Activated CD4-positive, alpha-beta T cell treated with anti-CD3 and anti-CD28 coated beads for 36 hours (primary cell): ENCODE measurements around the gene SORT1. TPM values are rescaled to one million over a fixed set of nuclear protein-coding genes. Genes with fewer than 3 reads are reported as not detected.
"Not testable (repeated sequence)": the region's sequence is repeated elsewhere in the genome, so short reads cannot be mapped to it uniquely, and the experiment has no call there.

ENCODE experiments used
- ATAC-seq: fragments of 200-7000 bp; cut with Tn5 transposase; one replicate; pipeline ENCODE4 v1.10.0; 2021; ENCODE audit warnings: mild to moderate bottlenecking, moderate library complexity
- CTCF ChIA-PET: fragments of 350-600 bp; sonication (Branson Sonifier 250); formaldehyde crosslinking; loops from one replicate; lab custom pipeline; 2021; ENCODE audit warnings: antibody characterized with exemption; lab: Charles Lee
- POLR2A ChIA-PET: fragments of 350-600 bp; sonication (Branson Sonifier 250); formaldehyde crosslinking; loops from one replicate; lab custom pipeline; 2021; ENCODE audit warnings: antibody characterized with exemption, inconsistent platforms; lab: Charles Lee
- DNase-seq: peaks from one replicate; pipeline ENCODE4 v3.0.0-alpha.2; 2020
- H3K27ac Mint-ChIP-seq: one replicate; pipeline ENCODE4 v1.8.0; 2021; ENCODE audit warnings: mixed read lengths
- H3K27me3 Mint-ChIP-seq: one replicate; pipeline ENCODE4 v1.8.0; 2021; ENCODE audit warnings: mixed read lengths
- H3K36me3 Mint-ChIP-seq: one replicate; pipeline ENCODE4 v1.8.0; 2021; ENCODE audit warnings: low read depth, mixed read lengths
- H3K4me1 Mint-ChIP-seq: one replicate; pipeline ENCODE4 v1.8.0; 2021; ENCODE audit warnings: mixed read lengths
- H3K4me3 Mint-ChIP-seq: one replicate; pipeline ENCODE4 v1.8.0; 2021; ENCODE audit warnings: mild to moderate bottlenecking, moderate library complexity, mixed read lengths
- H3K9me3 Mint-ChIP-seq: one replicate; pipeline ENCODE4 v1.8.0; 2021; ENCODE audit warnings: low read depth, mixed read lengths
- intact Hi-C, 2 experiments: fragments of 100-400 bp; cut with DNase I in 1 of 2; cut with micrococcal nuclease in 1 of 2; formaldehyde crosslinking; loops; one replicate each; pipeline versions ENCODE4 v1.14.2 to v1.15.1; 2022 to 2024; cut with DNase I, micrococcal nuclease
- total RNA-seq, 2 experiments: library from RNA; stranded (reverse); gene quantifications; one replicate each; pipeline ENCODE4 v1.2.3, GENCODE V29; 2021

Gene SORT1
- total RNA-seq, 2 experiments from 2014 or later, result 0.39 to 0.55 TPM

GRCh38 chr1:109398343-109399225 lies 866 bp upstream of the SORT1 start:
- peaks cover 3% of the 10 kb centered on the region for H3K36me3 Mint-ChIP-seq
- no peak for ATAC-seq
- H3K27me3 Mint-ChIP-seq, result peaks cover 30% of the 10 kb centered on the region
- ChIA-PET POLR2A (no interaction called here), CTCF (interaction anchor here (0.6 to 8.0 kb wide), 39 partner anchors 9 to 208 kb away, joined by 3 to 122 read pairs (median 5); partner anchors contain the start of genes CYB561D1 and PSRC1)
- intact Hi-C loops, result loop anchor here (1.0 to 2.0 kb wide), 6 partner anchors 115 to 197 kb away; partner anchors contain the start of gene PSRC1 (in 1 of the 2)
- no peak overlapping the region for H3K27ac Mint-ChIP-seq
- DNase-seq, result no peak
- peaks cover 13% of the 10 kb centered on the region for H3K4me1 Mint-ChIP-seq
- H3K9me3 Mint-ChIP-seq, result no peaks in the 10 kb centered on the region
- peak overlapping the region; percentile 69 for H3K4me3 Mint-ChIP-seq

- DNase-seq (no peak), ATAC-seq (no peak)
- intact Hi-C loops, result no loop called here
- ChIA-PET CTCF (interaction anchor here (1.0 to 8.0 kb wide), 6 partner anchors 7 to 133 kb away, joined by 3 to 122 read pairs (median 12); partner anchors contain the start of gene PSRC1), POLR2A (no interaction called here)
- Mint-ChIP-seq H3K36me3 (peaks cover 2% of the 10 kb centered on the region), H3K4me1 (peaks cover 13% of the 10 kb centered on the region), H3K4me3 (peak overlapping the region; percentile 71), H3K27me3 (peaks cover 42% of the 10 kb centered on the region), H3K27ac (no peak overlapping the region), H3K9me3 (no peaks in the 10 kb centered on the region)
These were observed 692 bp downstream of the SORT1 start for GRCh38 chr1:109396871-109397580.

GRCh38 chr1:109396513-109396839 lies 1.2 kb downstream of the SORT1 start:
- ChIA-PET CTCF (interaction anchor here (0.6 to 8.0 kb wide), 6 partner anchors 10 to 191 kb away, joined by 3 to 122 read pairs (median 3); partner anchors contain the start of genes PSMA5 and PSRC1), POLR2A (no interaction called here)
- Mint-ChIP-seq H3K4me1 (peaks cover 16% of the 10 kb centered on the region), H3K36me3 (no peaks in the 10 kb centered on the region), H3K9me3 (no peaks in the 10 kb centered on the region), H3K27ac (no peak overlapping the region), H3K4me3 (no peak overlapping the region), H3K27me3 (peaks cover 42% of the 10 kb centered on the region)
- intact Hi-C loops, result no loop called here
- no peak for ATAC-seq
- no peak for DNase-seq

- H3K4me1 Mint-ChIP-seq, result peaks cover 18% of the 10 kb centered on the region
- H3K36me3 Mint-ChIP-seq, result no peaks in the 10 kb centered on the region
- POLR2A ChIA-PET, result no interaction called here
- no peak for DNase-seq
- CTCF ChIA-PET, result interaction anchor here (0.6 to 8.0 kb wide), 7 partner anchors 9 to 190 kb away, joined by 3 to 122 read pairs (median 3); partner anchors contain the start of genes PSMA5 and PSRC1
- ATAC-seq, result no peak
- no peaks in the 10 kb centered on the region for H3K9me3 Mint-ChIP-seq
- H3K4me3 Mint-ChIP-seq, result no peak overlapping the region
- intact Hi-C loops, result no loop called here
- H3K27me3 Mint-ChIP-seq, result peaks cover 46% of the 10 kb centered on the region
- no peak overlapping the region for H3K27ac Mint-ChIP-seq
These were observed 1.9 kb downstream of the SORT1 start for GRCh38 chr1:109395602-109396512.

GRCh38 chr1:109395282-109395599 lies 2.5 kb downstream of the SORT1 start:
- H3K27me3 Mint-ChIP-seq, result peaks cover 50% of the 10 kb centered on the region

GRCh38 chr1:109394591-109395281 lies 3.0 kb downstream of the SORT1 start:
- Mint-ChIP-seq H3K27me3 (peaks cover 54% of the 10 kb centered on the region), H3K36me3 (no peaks in the 10 kb centered on the region), H3K4me3 (no peak overlapping the region), H3K4me1 (peaks cover 18% of the 10 kb centered on the region), H3K27ac (no peak overlapping the region), H3K9me3 (no peaks in the 10 kb centered on the region)
- no peak for ATAC-seq
- POLR2A ChIA-PET, result no interaction called here
- intact Hi-C loops, result no loop called here
- DNase-seq, result no peak
- CTCF ChIA-PET, result interaction anchor here (0.6 to 8.0 kb wide), 4 partner anchors 7 to 377 kb away, joined by 3 to 122 read pairs (median 3); no protein-coding TSS in a partner anchor

More at GRCh38 chr1:109395282-109395599, 2.5 kb downstream of the SORT1 start:
- H3K27ac Mint-ChIP-seq, H3K4me3 Mint-ChIP-seq, intact Hi-C loops, POLR2A ChIA-PET, H3K36me3 Mint-ChIP-seq, H3K9me3 Mint-ChIP-seq, DNase-seq, ATAC-seq: not testable (repeated sequence)
- peaks cover 18% of the 10 kb centered on the region for H3K4me1 Mint-ChIP-seq
- CTCF ChIA-PET, result interaction anchor here (0.9 to 8.0 kb wide), 2 partner anchors 43 to 117 kb away, joined by 3 to 122 read pairs; no protein-coding TSS in a partner anchor

- ChIA-PET POLR2A (no interaction called here), CTCF (interaction anchor here (0.6 to 0.9 kb wide), 2 partner anchors 8 to 378 kb away, joined by 3 read pairs; no protein-coding TSS in a partner anchor)
- Mint-ChIP-seq H3K4me1 (peaks cover 15% of the 10 kb centered on the region), H3K27ac (no peak overlapping the region), H3K9me3 (no peaks in the 10 kb centered on the region), H3K36me3 (no peaks in the 10 kb centered on the region), H3K27me3 (peaks cover 56% of the 10 kb centered on the region), H3K4me3 (no peak overlapping the region)
- DNase-seq (no peak), ATAC-seq (no peak)
- intact Hi-C loops, result no loop called here
These were observed 4.0 kb downstream of the SORT1 start for GRCh38 chr1:109393617-109394233.

- POLR2A ChIA-PET, result no interaction called here
- Mint-ChIP-seq H3K4me3 (no peak overlapping the region), H3K27ac (no peak overlapping the region), H3K36me3 (no peaks in the 10 kb centered on the region), H3K4me1 (peaks cover 11% of the 10 kb centered on the region), H3K9me3 (no peaks in the 10 kb centered on the region), H3K27me3 (peaks cover 58% of the 10 kb centered on the region)
- no peak for DNase-seq
- CTCF ChIA-PET, result no interaction called here
- intact Hi-C loops, result no loop called here
- no peak for ATAC-seq
These were observed 4.7 kb downstream of the SORT1 start for GRCh38 chr1:109392788-109393616.

- DNase-seq, result no peak
- Mint-ChIP-seq H3K9me3 (no peaks in the 10 kb centered on the region), H3K27ac (no peak overlapping the region), H3K27me3 (peaks cover 58% of the 10 kb centered on the region), H3K4me3 (no peak overlapping the region), H3K36me3 (no peaks in the 10 kb centered on the region), H3K4me1 (peaks cover 10% of the 10 kb centered on the region)
- ChIA-PET POLR2A (no interaction called here), CTCF (interaction anchor here (1.1 to 2.2 kb wide), 3 partner anchors 10 to 109 kb away, joined by 3 to 5 read pairs (median 3); partner anchors contain the start of gene PSRC1)
- no peak for ATAC-seq
- intact Hi-C loops, result no loop called here
These were observed 5.5 kb downstream of the SORT1 start for GRCh38 chr1:109392037-109392787.
